ENCODE measurements around the gene PRKAB1.

GRCh38 chr12:119696943-119697342, 29.0 kb downstream of the PRKAB1 start:
- TF ChIP-seq CTCF (conservative IDR thresholded peaks at IDR 0.05) (no peak), EZH2 (IDR thresholded peaks at IDR 0.05; ENCODE audit: low read depth) (no peak)
